ENCODE results near the gene GRM4.
A peak's percentile ranks its signal among the peaks of the same experiment; 100 is the strongest.

Gene GRM4

GRCh38 chr6:33981421-33981820 is 164.5 kb downstream of the GRM4 start:
- TF ChIP-seq GATA3 (IDR thresholded peaks at IDR 0.05; ENCODE audit: low read depth, low read length): no peak
- TF ChIP-seq GATA2 (IDR thresholded peaks at IDR 0.05; ENCODE audit: low read depth, low read length): no peak

- TF ChIP-seq GATA3 (IDR thresholded peaks at IDR 0.05; ENCODE audit: low read depth, low read length): no peak
- no peak for TF ChIP-seq GATA2 (IDR thresholded peaks at IDR 0.05; ENCODE audit: low read depth, low read length)
Measured at GRCh38 chr6:33980176-33981175, 165.4 kb downstream of the GRM4 start.

GRCh38 chr6:33979750-33980149 is 166.1 kb downstream of the GRM4 start:
- no peak for TF ChIP-seq GATA3 (IDR thresholded peaks at IDR 0.05; ENCODE audit: low read depth, low read length)
- no peak for TF ChIP-seq GATA2 (IDR thresholded peaks at IDR 0.05; ENCODE audit: low read depth, low read length)

- 0 out of 2 replicates have a peak, but pooled peaks have one; percentile 24 for TF ChIP-seq GATA2 (IDR thresholded peaks at IDR 0.05; ENCODE audit: low read depth, low read length)
- no peak for TF ChIP-seq GATA3 (IDR thresholded peaks at IDR 0.05; ENCODE audit: low read depth, low read length)
Measured at GRCh38 chr6:33978412-33979150, 167.3 kb downstream of the GRM4 start.

GRCh38 chr6:33977606-33978411 is 168.1 kb downstream of the GRM4 start:
- no peak for TF ChIP-seq GATA2 (IDR thresholded peaks at IDR 0.05; ENCODE audit: low read depth, low read length)
- no peak for TF ChIP-seq GATA3 (IDR thresholded peaks at IDR 0.05; ENCODE audit: low read depth, low read length)

GRCh38 chr6:33976437-33977360 is 169.2 kb downstream of the GRM4 start:
- no peak for TF ChIP-seq GATA2 (IDR thresholded peaks at IDR 0.05; ENCODE audit: low read depth, low read length)
- TF ChIP-seq GATA3 (IDR thresholded peaks at IDR 0.05; ENCODE audit: low read depth, low read length): no peak

- TF ChIP-seq GATA2 (IDR thresholded peaks at IDR 0.05; ENCODE audit: low read depth, low read length) (peak; percentile 34; the same call in 1 of the 2 replicates), GATA3 (IDR thresholded peaks at IDR 0.05; ENCODE audit: low read depth, low read length) (no peak)
Measured at GRCh38 chr6:33975661-33976436, 170.0 kb downstream of the GRM4 start.

GRCh38 chr6:33974471-33974870 is 171.4 kb downstream of the GRM4 start:
- no peak for TF ChIP-seq GATA3 (IDR thresholded peaks at IDR 0.05; ENCODE audit: low read depth, low read length)
- TF ChIP-seq GATA2 (IDR thresholded peaks at IDR 0.05; ENCODE audit: low read depth, low read length): no peak

GRCh38 chr6:33974030-33974429 is 171.9 kb downstream of the GRM4 start:
- TF ChIP-seq GATA2 (IDR thresholded peaks at IDR 0.05; ENCODE audit: low read depth, low read length) (no peak), GATA3 (IDR thresholded peaks at IDR 0.05; ENCODE audit: low read depth, low read length) (no peak)

GRCh38 chr6:33971580-33971979 is 174.3 kb downstream of the GRM4 start:
- TF ChIP-seq GATA2 (IDR thresholded peaks at IDR 0.05; ENCODE audit: low read depth, low read length) (no peak), GATA3 (IDR thresholded peaks at IDR 0.05; ENCODE audit: low read depth, low read length) (no peak)
